HEK293T (cell line): Measurements from ENCODE around the gene CCRL2.

Source experiments
- BHLHE40 ChIP-seq: fragments of 450-650 bp; IDR thresholded peaks from 2 replicates; pipeline ENCODE4 v1.6.1; 2016; ENCODE audit warnings: mild to moderate bottlenecking, moderate library complexity, borderline replicate concordance
- FOXA1 ChIP-seq: fragments of 450-650 bp; IDR thresholded peaks from 2 replicates; pipeline ENCODE4 v1.6.1; 2016; ENCODE audit warnings: mild to moderate bottlenecking
- FOXK2 ChIP-seq: fragments of 450-650 bp; IDR thresholded peaks from 2 replicates; pipeline ENCODE4 v1.6.1; 2016; ENCODE audit warnings: mild to moderate bottlenecking
- FOXM1 ChIP-seq: fragments of 450-650 bp; IDR thresholded peaks from 2 replicates; pipeline ENCODE4 v1.6.1; 2017; ENCODE audit warnings: mild to moderate bottlenecking, borderline replicate concordance
- LEF1 ChIP-seq: fragments of 450-650 bp; IDR thresholded peaks from 2 replicates; pipeline ENCODE4 v1.6.1; 2017; ENCODE audit warnings: mild to moderate bottlenecking, borderline replicate concordance
- NFRKB ChIP-seq: fragments of 450-650 bp; IDR thresholded peaks from 2 replicates; pipeline ENCODE4 v1.6.1; 2016; ENCODE audit warnings: mild to moderate bottlenecking, moderate library complexity
- SP1 ChIP-seq: fragments of 450-650 bp; IDR thresholded peaks from 2 replicates; pipeline ENCODE4 v1.6.1; 2017
- TF ChIP-seq, protein P1 (sequence below): fragments of 450-650 bp; IDR thresholded peaks from 2 replicates; pipeline ENCODE4 v1.6.1; 2016

DNA sequence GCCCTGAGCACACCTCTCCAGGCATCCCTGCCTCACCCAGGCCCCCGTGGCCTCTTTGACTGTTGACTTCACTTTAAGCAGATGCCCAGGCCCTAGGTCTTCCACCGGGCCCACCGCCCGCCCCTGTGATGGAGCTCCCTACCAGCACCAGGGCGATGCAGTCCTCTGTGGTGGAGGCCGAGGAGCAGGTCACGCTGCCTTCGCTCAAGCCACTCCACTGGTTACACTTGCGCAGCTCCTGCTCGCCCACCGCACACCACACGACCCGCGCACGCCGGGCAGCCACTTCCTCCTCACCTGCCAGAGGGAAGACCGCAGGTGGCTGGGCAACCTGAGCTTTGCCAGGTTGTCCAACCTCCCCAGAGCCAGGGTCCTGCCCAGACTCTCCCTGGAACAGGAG lies 41.7 kb downstream of the CCRL2 start:
- TF ChIP-seq BHLHE40 (no peak), NFRKB (no peak), FOXK2 (no peak), FOXM1 (no peak), SP1 (no peak), FOXA1 (no peak), LEF1 (no peak)
- TF ChIP-seq, protein P1, sequence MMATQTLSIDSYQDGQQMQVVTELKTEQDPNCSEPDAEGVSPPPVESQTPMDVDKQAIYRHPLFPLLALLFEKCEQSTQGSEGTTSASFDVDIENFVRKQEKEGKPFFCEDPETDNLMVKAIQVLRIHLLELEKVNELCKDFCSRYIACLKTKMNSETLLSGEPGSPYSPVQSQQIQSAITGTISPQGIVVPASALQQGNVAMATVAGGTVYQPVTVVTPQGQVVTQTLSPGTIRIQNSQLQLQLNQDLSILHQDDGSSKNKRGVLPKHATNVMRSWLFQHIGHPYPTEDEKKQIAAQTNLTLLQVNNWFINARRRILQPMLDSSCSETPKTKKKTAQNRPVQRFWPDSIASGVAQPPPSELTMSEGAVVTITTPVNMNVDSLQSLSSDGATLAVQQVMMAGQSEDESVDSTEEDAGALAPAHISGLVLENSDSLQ, result no peak
